Measurements from ENCODE around the gene TGFB1I1. TPM values are rescaled to one million over a fixed set of nuclear protein-coding genes. Genes with fewer than 3 reads are reported as not detected.
"Not testable (repeated sequence)": the region's sequence is repeated elsewhere in the genome, so short reads cannot be mapped to it uniquely, and the experiment has no call there.

Gene TGFB1I1
- total RNA-seq, 3 donors from 2014 or later: 17.4 to 31.8 (median 30.1) TPM

DNA sequence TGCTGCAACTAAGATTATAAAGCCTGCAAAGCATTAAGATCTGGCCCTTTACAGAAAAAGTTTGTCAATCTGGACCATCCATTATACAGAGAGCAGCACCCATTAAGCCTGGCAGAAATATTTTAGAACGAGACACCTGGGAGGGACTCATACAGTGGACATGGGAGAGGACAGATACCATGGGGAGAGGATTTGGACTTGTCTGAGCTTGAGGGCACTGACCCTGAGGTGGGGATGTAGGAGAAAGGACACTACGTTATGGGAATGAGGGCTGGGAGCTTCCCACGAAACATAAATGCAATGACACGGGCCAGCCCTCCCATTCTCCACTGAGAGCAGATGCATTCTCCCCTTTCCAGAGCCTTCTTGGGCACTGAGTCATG, 30.0 kb downstream of the TGFB1I1 start:
- intact Hi-C loops (cut with DNase I; ENCODE audit: low total_unique reads): no loop called here
- peaks cover 0 to 4% of the 10 kb centered on the region in 2 donors for H3K4me1 ChIP-seq
- H3K27me3 ChIP-seq: no peaks in the 10 kb centered on the region
- no peaks in the 10 kb centered on the region for H3K36me3 ChIP-seq
- DNase-seq (ENCODE audit: low spot score in 2 of 2): no peak
- no peak overlapping the region for H3K4me3 ChIP-seq
- H3K9me3 ChIP-seq: no peaks in the 10 kb centered on the region
- no peak overlapping the region for H3K27ac ChIP-seq
- TF ChIP-seq POLR2A (IDR thresholded peaks at IDR 0.05): no peak

GRCh38 chr16:31502981-31503380, 31.0 kb downstream of the TGFB1I1 start:
- Histone ChIP-seq H3K4me1 (peaks cover 0 to 10% of the 10 kb centered on the region in 2 donors), H3K27ac (no peak overlapping the region), H3K27me3 (no peaks in the 10 kb centered on the region), H3K4me3 (no peak overlapping the region), H3K36me3 (no peaks in the 10 kb centered on the region), H3K9me3 (no peaks in the 10 kb centered on the region)
- no peak for TF ChIP-seq POLR2AphosphoS5 (IDR thresholded peaks at IDR 0.05)
- intact Hi-C loops (cut with DNase I; ENCODE audit: low total_unique reads): no loop called here
- no peak for DNase-seq (ENCODE audit: low spot score in 2 of 2)

- H3K4me3 ChIP-seq; intact Hi-C loops (cut with DNase I; ENCODE audit: low total_unique reads); H3K27me3 ChIP-seq; DNase-seq (ENCODE audit: low spot score in 2 of 2); H3K36me3 ChIP-seq; H3K27ac ChIP-seq; H3K4me1 ChIP-seq; H3K9me3 ChIP-seq: not testable (repeated sequence)
Observed at GRCh38 chr16:31503555-31503954, 31.6 kb downstream of the TGFB1I1 start.

GRCh38 chr16:31504159-31504558, 32.2 kb downstream of the TGFB1I1 start:
- TF ChIP-seq, protein P1, sequence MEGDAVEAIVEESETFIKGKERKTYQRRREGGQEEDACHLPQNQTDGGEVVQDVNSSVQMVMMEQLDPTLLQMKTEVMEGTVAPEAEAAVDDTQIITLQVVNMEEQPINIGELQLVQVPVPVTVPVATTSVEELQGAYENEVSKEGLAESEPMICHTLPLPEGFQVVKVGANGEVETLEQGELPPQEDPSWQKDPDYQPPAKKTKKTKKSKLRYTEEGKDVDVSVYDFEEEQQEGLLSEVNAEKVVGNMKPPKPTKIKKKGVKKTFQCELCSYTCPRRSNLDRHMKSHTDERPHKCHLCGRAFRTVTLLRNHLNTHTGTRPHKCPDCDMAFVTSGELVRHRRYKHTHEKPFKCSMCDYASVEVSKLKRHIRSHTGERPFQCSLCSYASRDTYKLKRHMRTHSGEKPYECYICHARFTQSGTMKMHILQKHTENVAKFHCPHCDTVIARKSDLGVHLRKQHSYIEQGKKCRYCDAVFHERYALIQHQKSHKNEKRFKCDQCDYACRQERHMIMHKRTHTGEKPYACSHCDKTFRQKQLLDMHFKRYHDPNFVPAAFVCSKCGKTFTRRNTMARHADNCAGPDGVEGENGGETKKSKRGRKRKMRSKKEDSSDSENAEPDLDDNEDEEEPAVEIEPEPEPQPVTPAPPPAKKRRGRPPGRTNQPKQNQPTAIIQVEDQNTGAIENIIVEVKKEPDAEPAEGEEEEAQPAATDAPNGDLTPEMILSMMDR (IDR thresholded peaks at IDR 0.05): no peak
- TF ChIP-seq POLR2A (IDR thresholded peaks at IDR 0.05) (no peak), POLR2AphosphoS5 (IDR thresholded peaks at IDR 0.05) (no peak)
- H3K4me1 ChIP-seq: peaks cover 0 to 10% of the 10 kb centered on the region in 2 donors
- H3K9me3 ChIP-seq: no peaks in the 10 kb centered on the region
- no peak overlapping the region for H3K27ac ChIP-seq
- no peak overlapping the region for H3K4me3 ChIP-seq
- no peak for DNase-seq (ENCODE audit: low spot score in 2 of 2)
- no peaks in the 10 kb centered on the region for H3K36me3 ChIP-seq
- H3K27me3 ChIP-seq: no peaks in the 10 kb centered on the region
- intact Hi-C loops (cut with DNase I; ENCODE audit: low total_unique reads): no loop called here

DNA sequence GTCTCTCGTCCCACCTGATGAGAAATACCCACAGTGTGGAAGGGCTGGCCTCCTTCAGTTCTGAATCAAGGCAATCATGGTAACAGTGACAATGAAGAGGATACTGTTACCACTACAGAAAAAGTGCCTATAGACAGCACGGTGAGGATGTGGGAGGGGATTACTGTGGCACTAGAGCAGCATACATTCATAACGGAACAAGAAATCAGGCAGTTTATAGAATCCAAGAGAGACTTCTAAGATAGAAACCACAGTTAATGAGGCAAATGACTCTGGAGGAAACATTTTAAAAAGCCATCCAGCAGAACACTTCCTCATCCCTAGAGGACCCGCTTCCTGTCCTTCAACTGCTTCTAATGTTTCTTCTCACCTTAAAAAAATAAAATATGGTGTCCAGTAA, 33.5 kb downstream of the TGFB1I1 start:
- Histone ChIP-seq H3K27me3 (no peaks in the 10 kb centered on the region), H3K4me1 (peaks cover 0 to 10% of the 10 kb centered on the region in 2 donors), H3K36me3 (no peaks in the 10 kb centered on the region), H3K9me3 (no peaks in the 10 kb centered on the region), H3K4me3 (no peak overlapping the region), H3K27ac (no peak overlapping the region)
- TF ChIP-seq POLR2A (IDR thresholded peaks at IDR 0.05) (no peak), POLR2AphosphoS5 (IDR thresholded peaks at IDR 0.05) (no peak)
- TF ChIP-seq, protein P1 (IDR thresholded peaks at IDR 0.05): no peak
- DNase-seq (ENCODE audit: low spot score in 2 of 2): no peak
- intact Hi-C loops (cut with DNase I; ENCODE audit: low total_unique reads): no loop called here

GRCh38 chr16:31507617-31507928, 35.6 kb downstream of the TGFB1I1 start:
- DNase-seq (ENCODE audit: low spot score in 2 of 2): no peak
- Histone ChIP-seq H3K4me3 (peak overlapping the region; percentile 84 to 99 (median 96)), H3K36me3 (no peaks in the 10 kb centered on the region), H3K27me3 (no peaks in the 10 kb centered on the region), H3K9me3 (no peaks in the 10 kb centered on the region), H3K4me1 (peaks cover 0 to 10% of the 10 kb centered on the region in 2 donors), H3K27ac (peak overlapping the region; percentile 95 to 96)
- intact Hi-C loops (cut with DNase I; ENCODE audit: low total_unique reads): no loop called here
- TF ChIP-seq POLR2A (IDR thresholded peaks at IDR 0.05): no peak
- TF ChIP-seq POLR2AphosphoS5 (IDR thresholded peaks at IDR 0.05): no peak
- TF ChIP-seq, protein P1 (IDR thresholded peaks at IDR 0.05): no peak

Data from breast epithelium (tissue), 4 donors.